Gastroesophageal sphincter (tissue), 3 donors: Measurements from ENCODE around the gene SRPK2.

Experiments used
- CTCF ChIP-seq, 4 experiments: fragments of 200-600 bp in 2 of 4; fragments of 450-650 bp in 2 of 4; sonication (generic) in 1 of 4; IDR thresholded peaks; one replicate each; pipeline ENCODE4 v1.5.1; 2017 to 2019; ENCODE audit warnings: antibody characterized with exemption in 4 of 4, mild to moderate bottlenecking in 2 of 4, moderate library complexity in 2 of 4
- POLR2A ChIP-seq, 2 donors: fragments of 450-650 bp; IDR thresholded peaks; one replicate each; pipeline ENCODE4 v1.6.1; 2017; ENCODE audit warnings: antibody characterized with exemption in 2 of 2, mild to moderate bottlenecking in 2 of 2, moderate library complexity in 1 of 2

GRCh38 chr7:105228555-105228954 is 160.2 kb downstream of the SRPK2 start:
- TF ChIP-seq CTCF (IDR thresholded peaks at IDR 0.05) (no peak), POLR2A (IDR thresholded peaks at IDR 0.05) (no peak)
